ENCODE data around the gene HPX.
A peak's percentile ranks its signal among the peaks of the same experiment; 100 is the strongest.

The HPX gene

GRCh38 chr11:6406370-6406769, 34.4 kb downstream of the HPX start:
- FAIRE-seq = no peak

GRCh38 chr11:6405846-6406245, 34.9 kb downstream of the HPX start:
- DNase-seq (ENCODE audit: insufficient read length, low spot score) = no peak
- FAIRE-seq = no peak
- TF ChIP-seq PAX5 (IDR thresholded peaks at IDR 0.05; ENCODE audit: insufficient read depth, low read length, severe bottlenecking) = no peak
- no peak for TF ChIP-seq SPI1 (IDR thresholded peaks at IDR 0.05; ENCODE audit: low read depth, low read length)
- no peak for TF ChIP-seq POLR2A (IDR thresholded peaks at IDR 0.05; ENCODE audit: low read depth, low read length)

More at GRCh38 chr11:6406370-6406769, 34.4 kb downstream of the HPX start:
- no peak for TF ChIP-seq PAX5 (IDR thresholded peaks at IDR 0.05; ENCODE audit: insufficient read depth, low read length, severe bottlenecking)
- TF ChIP-seq SPI1 (IDR thresholded peaks at IDR 0.05; ENCODE audit: low read depth, low read length) = no peak
- TF ChIP-seq TAF1 (IDR thresholded peaks at IDR 0.05; ENCODE audit: low read depth, low read length) = no peak
- no peak for TF ChIP-seq POU2F2 (IDR thresholded peaks at IDR 0.05; ENCODE audit: low read depth, low read length)
- no peak for DNase-seq (ENCODE audit: insufficient read length, low spot score)

DNA sequence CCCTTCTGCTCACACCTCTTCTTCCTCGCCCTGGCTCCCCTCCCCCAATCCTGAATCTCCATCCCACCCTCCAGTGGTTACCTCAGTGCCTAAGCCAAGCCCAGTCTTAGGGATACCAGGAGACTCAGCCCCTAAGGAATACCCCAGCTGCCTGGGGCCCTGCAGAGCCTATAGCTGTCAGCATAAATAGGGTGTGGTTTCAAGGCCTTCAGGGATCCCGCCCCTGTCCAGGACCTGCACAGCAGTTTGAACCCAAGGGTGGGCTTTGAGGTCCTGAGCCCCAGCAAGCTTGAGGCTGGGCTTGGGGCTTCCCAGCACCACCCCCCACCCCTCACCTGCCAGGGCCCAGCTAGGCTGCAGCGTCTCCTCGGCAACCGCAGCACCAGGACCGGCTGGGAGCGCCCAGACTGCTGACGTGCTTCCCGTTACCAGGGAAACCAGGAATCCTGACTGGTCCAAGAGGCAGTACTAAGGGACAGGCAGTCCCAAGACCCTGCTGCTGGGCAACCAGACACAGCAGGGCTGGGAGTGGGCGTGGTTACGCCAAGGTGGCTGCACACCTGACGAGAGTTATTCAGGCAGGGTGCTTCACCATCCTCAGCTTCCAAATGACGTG, 35.6 kb downstream of the HPX start:
- TF ChIP-seq POLR2AphosphoS5 (IDR thresholded peaks at IDR 0.05; ENCODE audit: low read depth, low read length) = no peak
- FAIRE-seq = no peak
- DNase-seq (ENCODE audit: insufficient read length, low spot score) = no peak

- TF ChIP-seq TAF1 (IDR thresholded peaks at IDR 0.05; ENCODE audit: low read depth, low read length) (no peak), POU2F2 (IDR thresholded peaks at IDR 0.05; ENCODE audit: low read depth, low read length) (no peak), SPI1 (IDR thresholded peaks at IDR 0.05; ENCODE audit: low read depth, low read length) (no peak), POLR2A (IDR thresholded peaks at IDR 0.05; ENCODE audit: low read depth, low read length) (no peak), POLR2AphosphoS5 (IDR thresholded peaks at IDR 0.05; ENCODE audit: low read depth, low read length) (no peak), PAX5 (IDR thresholded peaks at IDR 0.05; ENCODE audit: insufficient read depth, low read length, severe bottlenecking) (no peak)
- FAIRE-seq = peak; percentile 16
- no peak for DNase-seq (ENCODE audit: insufficient read length, low spot score)
Measured at GRCh38 chr11:6404342-6405051, 36.3 kb downstream of the HPX start.

DNA sequence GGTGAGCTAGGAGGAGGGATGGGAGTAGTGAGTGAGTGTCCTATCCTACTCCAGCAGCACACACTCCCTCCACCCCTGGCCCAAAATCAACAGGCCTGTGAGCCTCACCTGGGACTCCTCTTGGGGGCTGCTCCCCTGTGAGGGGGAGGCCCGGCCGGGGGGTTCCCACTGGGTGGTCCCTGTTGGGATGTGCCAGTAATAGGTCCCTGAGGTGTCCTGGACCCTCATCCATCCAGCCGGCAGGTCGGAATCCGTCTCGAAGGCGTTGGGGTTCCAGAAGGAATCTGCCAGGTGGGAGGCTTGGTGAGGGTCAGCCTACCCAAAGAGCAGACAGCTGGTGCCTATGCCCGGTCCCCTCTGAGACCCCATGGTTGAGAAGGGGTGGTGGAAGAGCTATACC, 37.2 kb downstream of the HPX start:
- FAIRE-seq = no peak
- TF ChIP-seq POLR2A (IDR thresholded peaks at IDR 0.05; ENCODE audit: low read depth, low read length) = no peak
- no peak for DNase-seq (ENCODE audit: insufficient read length, low spot score)

- TF ChIP-seq POLR2AphosphoS5 (IDR thresholded peaks at IDR 0.05; ENCODE audit: low read depth, low read length) (no peak), SPI1 (IDR thresholded peaks at IDR 0.05; ENCODE audit: low read depth, low read length) (no peak), TAF1 (IDR thresholded peaks at IDR 0.05; ENCODE audit: low read depth, low read length) (0 out of 2 replicates have a peak, but pooled peaks have one; percentile 22), POU2F2 (IDR thresholded peaks at IDR 0.05; ENCODE audit: low read depth, low read length) (peak; percentile 57; the same call in 1 of the 2 replicates), PAX5 (IDR thresholded peaks at IDR 0.05; ENCODE audit: insufficient read depth, low read length, severe bottlenecking) (peak; percentile 35), POLR2A (IDR thresholded peaks at IDR 0.05; ENCODE audit: low read depth, low read length) (no peak)
- peak; percentile 76 for DNase-seq (ENCODE audit: insufficient read length, low spot score)
- FAIRE-seq = peak; percentile 96
Measured at GRCh38 chr11:6402561-6402981, 38.2 kb downstream of the HPX start.

DNA sequence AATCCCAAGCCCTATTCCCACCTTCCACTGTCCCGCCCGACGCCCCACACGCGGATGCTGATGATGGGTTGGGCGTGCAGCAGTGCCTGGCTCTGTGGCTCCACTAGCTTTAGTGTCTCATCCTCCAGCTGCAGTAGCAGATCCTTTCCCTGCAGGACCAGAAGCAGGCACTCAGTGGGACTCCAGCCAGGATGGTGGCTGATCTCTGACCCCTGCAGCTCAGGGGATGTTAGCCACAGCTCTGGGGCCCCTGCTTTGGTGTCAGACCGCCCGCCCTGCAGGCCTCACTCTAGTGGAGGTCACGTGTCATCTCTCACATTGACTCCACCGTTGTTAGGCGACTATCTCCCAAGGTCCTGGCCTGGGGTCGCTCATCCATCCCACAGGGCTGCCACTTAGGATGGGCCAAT, 38.7 kb downstream of the HPX start:
- no peak for DNase-seq (ENCODE audit: insufficient read length, low spot score)
- no peak for FAIRE-seq
- TF ChIP-seq TAF1 (IDR thresholded peaks at IDR 0.05; ENCODE audit: low read depth, low read length) = no peak
- no peak for TF ChIP-seq POU2F2 (IDR thresholded peaks at IDR 0.05; ENCODE audit: low read depth, low read length)
- no peak for TF ChIP-seq PAX5 (IDR thresholded peaks at IDR 0.05; ENCODE audit: insufficient read depth, low read length, severe bottlenecking)
- no peak for TF ChIP-seq POLR2A (IDR thresholded peaks at IDR 0.05; ENCODE audit: low read depth, low read length)
- no peak for TF ChIP-seq POLR2AphosphoS5 (IDR thresholded peaks at IDR 0.05; ENCODE audit: low read depth, low read length)
- TF ChIP-seq SPI1 (IDR thresholded peaks at IDR 0.05; ENCODE audit: low read depth, low read length) = no peak

GRCh38 chr11:6401464-6401863, 39.3 kb downstream of the HPX start:
- DNase-seq (ENCODE audit: insufficient read length, low spot score) = no peak
- TF ChIP-seq PAX5 (IDR thresholded peaks at IDR 0.05; ENCODE audit: insufficient read depth, low read length, severe bottlenecking) (no peak), POU2F2 (IDR thresholded peaks at IDR 0.05; ENCODE audit: low read depth, low read length) (no peak), POLR2A (IDR thresholded peaks at IDR 0.05; ENCODE audit: low read depth, low read length) (no peak), SPI1 (IDR thresholded peaks at IDR 0.05; ENCODE audit: low read depth, low read length) (no peak), TAF1 (IDR thresholded peaks at IDR 0.05; ENCODE audit: low read depth, low read length) (no peak), POLR2AphosphoS5 (IDR thresholded peaks at IDR 0.05; ENCODE audit: low read depth, low read length) (no peak)
- no peak for FAIRE-seq

DNA sequence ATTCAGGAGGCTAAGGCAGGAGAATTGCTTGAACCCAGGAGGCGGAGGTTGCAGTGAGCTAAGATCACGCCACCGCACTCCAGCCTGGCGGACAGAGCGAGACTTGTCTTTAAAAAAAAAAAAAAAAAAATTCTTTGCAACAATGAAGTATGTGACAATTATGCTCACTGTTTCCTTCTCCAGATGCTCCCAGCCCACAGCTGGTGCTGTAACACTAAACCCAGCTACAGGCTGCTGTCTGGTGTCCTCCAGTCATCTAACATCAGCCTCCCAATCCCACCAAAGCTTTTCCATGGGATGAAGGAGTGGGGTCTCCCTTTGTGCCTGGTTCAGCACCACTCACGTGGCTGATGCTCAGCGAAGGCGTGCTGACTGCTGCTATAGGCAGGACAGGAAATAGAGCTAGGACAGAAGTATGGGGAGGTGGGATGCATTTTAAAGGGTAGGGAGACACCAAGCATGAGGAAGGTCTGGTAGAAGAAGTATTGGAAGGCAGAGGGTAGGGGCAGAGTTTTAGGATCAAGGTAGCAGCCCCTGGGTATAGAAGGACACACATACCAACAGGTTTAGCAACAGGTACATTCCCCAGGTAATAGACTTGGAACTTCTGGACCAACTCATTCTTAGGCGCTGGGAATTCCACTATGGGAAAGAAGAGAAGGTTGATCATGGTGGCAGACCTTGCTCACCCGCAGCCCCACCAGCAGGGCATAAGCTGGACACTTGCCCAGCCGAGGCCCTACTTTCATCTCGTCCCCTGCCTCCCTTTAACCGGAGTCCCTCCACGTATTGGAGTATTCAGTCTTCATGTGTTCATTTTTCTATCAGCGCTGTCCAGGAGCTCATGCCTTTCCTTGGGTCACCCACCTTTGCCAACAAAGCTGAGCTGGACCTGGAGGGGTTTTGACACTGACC, 40.1 kb downstream of the HPX start:
- DNase-seq (ENCODE audit: insufficient read length, low spot score) = no peak
- no peak for FAIRE-seq
- TF ChIP-seq PAX5 (IDR thresholded peaks at IDR 0.05; ENCODE audit: insufficient read depth, low read length, severe bottlenecking) = no peak
- TF ChIP-seq POU2F2 (IDR thresholded peaks at IDR 0.05; ENCODE audit: low read depth, low read length) = no peak
- TF ChIP-seq SPI1 (IDR thresholded peaks at IDR 0.05; ENCODE audit: low read depth, low read length) = no peak
- TF ChIP-seq TAF1 (IDR thresholded peaks at IDR 0.05; ENCODE audit: low read depth, low read length) = no peak
- TF ChIP-seq POLR2AphosphoS5 (IDR thresholded peaks at IDR 0.05; ENCODE audit: low read depth, low read length) = no peak
- TF ChIP-seq POLR2A (IDR thresholded peaks at IDR 0.05; ENCODE audit: low read depth, low read length) = no peak
